HG02981 (cell line): ENCODE data around the gene ADK.
A peak's percentile ranks its signal among the peaks of the same experiment; 100 is the strongest.

Source experiments
- ATAC-seq: cut with Tn5 transposase; IDR thresholded peaks from one replicate; pipeline ENCODE4 v1.9.1; 2021; ENCODE audit warnings: mild to moderate bottlenecking, moderate library complexity; ENCODE audit not compliant: unreplicated experiment

Gene ADK

DNA sequence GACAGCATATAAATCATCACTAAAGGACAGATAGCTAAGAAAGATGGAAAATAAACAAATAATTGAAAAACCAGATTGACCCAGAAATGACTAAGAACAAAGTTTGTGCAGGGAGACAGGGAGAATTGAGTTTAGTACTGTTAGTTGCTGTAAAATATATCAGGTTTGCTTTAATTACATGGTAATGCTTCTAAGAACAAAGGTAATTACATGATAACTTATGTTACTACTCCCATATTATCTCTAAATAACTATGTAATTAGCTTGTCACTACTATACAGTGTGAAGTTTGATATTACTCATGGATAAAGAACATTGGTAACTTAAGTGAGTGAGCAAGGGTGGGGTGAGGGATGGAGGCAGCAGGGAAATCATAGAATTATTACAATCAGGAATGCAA, 540.1 kb downstream of the ADK start:
- ATAC-seq, result no peak

DNA sequence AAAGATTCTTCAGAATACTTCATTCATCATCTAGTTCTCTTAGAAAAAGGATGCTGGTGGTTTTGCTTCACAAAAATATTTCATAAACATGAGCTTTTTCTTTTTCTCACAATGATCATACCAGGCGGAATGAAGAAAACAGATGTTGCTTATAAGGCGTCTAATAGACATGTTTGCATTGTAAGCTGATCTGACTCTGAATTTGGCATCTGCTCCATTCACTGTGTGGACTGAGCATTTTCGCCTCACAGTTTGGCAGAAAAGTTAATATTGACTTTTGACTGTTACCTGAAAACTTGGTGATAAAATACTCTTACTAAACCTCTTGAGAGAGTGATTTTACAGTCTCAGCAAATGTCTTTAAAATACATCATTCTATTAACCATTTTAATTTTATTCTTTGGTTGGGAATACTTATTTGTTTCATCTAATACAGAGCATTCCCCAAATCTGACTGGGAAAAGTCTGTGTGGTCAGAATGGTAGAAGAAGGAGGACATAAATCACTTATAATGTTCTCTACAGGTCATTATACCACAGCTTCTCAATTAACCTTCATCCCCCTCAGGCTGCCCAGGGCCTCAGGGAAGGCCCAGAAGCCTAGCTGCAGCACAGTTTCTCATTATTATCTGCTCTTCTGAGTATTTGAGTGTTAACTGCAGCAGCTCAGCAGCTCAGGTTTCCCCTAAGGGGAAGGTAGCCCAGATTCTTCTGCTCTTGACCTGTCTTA, 553.8 kb downstream of the ADK start:
- ATAC-seq, result no peak

DNA sequence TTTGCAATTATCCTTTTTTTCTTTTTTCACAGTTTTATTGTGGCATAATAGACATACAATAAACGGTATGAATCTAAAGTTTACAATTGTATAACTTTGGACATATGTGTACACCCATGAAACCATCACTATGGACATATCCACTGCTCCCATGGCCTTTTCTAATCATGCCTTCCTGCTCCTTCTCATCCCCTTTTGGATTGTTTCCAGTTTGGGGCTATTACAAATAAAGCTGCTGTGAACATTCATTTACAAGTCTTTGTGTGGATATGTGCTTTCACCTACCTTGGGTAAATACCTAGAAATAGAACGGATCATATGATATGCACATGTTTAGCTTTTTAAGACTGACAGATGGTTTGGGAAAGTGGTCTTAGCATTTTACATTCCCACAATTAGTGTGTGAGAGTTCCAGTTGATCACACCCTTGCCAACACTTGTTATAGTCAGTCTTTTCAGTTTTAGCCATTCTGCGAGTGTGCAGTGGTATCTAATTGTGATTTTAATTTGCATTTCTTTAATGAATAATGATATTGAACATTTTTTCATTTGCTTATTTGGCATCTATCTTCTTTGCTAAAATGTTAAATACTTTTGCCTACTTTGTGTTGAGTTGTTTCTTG, 554.4 kb downstream of the ADK start:
- no peak for ATAC-seq

DNA sequence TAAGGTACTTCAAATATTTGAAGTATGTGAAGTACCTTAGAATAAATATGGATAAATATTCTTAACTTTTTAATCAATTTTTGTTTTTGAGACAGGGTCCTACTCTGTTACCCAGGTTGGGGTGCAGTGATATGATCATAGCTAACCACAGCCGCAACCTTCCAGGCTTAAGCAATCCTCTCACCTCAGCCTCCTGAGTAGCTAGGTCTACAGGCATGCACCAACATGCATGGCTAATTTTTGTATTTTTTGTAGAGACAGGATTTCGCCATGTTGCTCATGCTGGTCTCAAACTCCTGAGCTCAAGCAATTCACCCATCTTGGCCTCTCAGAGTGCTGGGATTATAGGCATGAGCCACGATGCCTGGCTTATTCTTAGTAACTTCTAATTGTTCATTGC, 555.9 kb downstream of the ADK start:
- no peak for ATAC-seq

DNA sequence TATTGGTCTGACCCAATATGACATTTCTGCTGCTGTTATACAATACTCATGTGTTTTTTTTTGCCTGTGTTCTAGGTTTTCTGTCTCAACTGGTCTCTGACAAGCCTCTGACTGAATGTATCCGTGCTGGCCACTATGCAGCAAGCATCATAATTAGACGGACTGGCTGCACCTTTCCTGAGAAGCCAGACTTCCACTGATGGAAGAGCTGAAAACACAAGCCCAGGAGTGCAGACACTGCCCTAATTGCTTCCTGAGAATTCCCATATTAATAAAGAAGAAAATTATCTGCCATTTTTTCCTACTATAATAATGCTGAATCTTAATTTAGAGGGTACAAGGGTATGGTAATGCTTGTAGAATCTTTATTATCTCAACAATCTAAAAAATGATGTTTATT, 557.2 kb downstream of the ADK start:
- ATAC-seq, result no peak

DNA sequence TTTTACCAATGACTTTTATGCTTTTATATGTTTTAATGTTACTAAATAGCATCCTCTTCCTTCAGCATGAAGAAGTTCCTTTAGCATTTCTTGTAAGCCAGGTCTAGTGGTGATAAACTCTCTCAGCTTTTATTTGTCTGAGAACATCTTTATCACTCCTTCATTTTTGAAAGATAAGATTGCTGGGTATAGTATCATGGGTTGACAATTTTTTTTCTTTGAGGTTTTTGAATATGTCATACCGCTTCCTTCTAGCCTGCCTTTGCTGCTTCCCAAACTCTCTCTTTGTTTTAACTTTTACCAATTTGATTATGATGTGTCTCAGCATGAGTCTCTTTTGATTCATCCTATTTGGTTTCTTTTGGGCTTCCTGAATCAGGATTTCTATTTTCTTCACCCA, 567.2 kb downstream of the ADK start:
- no peak for ATAC-seq

DNA sequence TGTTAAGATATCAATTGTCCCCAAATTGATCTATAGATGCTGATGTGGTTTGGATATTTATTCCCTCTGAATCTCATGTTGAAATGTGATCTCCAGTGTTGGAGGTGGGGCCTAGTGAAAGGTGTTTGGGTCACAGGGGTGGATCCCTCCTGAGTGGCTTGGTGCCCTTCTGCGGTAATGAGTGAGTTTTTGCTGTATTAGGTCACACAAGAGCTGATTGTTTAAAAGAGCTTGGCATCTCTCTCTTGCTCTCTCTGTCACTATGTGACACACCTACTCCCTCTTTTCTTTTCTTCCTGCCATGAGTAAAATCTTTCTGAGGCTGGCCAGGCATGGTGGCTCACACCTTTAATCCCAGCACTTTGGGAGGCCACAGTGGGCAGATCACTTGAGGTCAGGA, 577.2 kb downstream of the ADK start:
- ATAC-seq, result no peak

DNA sequence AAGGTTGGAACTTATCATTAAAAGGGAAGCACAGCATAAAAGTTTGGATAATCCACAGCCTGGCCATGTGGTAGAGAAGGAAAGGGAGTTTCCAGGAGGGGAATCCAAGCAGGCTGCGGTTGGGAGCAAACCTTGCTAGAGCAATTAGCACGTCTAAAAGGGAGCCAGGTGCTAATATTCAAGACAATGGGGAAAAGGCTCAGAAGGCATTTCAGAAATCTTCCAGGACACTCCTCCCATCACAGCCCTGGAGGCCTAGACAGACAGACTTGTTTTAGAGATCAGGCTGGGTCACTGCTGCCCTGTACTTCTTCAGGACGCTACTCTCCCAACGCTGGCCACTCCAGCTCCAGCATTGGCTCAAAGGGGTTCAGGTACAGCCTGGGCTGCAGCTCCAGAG, 579.2 kb downstream of the ADK start:
- ATAC-seq, result no peak

DNA sequence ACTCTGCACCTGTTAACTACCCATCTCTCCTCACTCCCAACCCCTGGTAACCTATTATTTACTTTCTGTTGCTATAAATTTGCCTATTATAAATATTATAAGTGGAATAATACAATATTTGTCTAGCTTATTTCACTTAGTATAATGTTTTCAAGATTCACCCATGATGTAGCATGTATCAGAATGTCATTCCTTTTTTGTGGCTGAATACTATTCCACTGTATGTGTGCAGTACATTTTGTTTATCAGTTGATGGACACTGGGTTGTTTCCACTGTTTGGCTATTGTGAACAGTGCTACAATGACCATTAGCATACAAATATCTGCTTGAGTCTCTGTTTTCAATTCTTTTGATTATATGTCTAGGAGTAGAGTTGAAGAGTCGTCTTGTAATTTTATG, 582.6 kb downstream of the ADK start:
- no peak for ATAC-seq

DNA sequence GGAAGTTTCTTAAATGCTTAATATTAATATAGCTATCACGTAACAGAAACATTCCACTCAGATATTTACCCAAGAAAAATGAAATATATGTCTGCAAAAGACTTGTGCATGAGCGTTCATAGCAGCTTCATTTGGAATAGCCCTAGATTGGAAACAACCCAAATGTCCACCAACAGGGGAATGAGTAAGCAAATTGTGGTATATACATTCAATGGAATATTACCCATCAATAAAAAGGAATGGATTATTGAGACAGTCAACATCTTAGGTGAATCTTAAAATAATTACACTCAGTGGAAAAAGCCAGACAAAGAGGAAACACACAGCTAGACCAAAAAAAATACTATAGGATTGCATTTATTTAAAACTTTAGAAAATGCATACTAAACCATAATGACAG, 585.0 kb downstream of the ADK start:
- no peak for ATAC-seq

DNA sequence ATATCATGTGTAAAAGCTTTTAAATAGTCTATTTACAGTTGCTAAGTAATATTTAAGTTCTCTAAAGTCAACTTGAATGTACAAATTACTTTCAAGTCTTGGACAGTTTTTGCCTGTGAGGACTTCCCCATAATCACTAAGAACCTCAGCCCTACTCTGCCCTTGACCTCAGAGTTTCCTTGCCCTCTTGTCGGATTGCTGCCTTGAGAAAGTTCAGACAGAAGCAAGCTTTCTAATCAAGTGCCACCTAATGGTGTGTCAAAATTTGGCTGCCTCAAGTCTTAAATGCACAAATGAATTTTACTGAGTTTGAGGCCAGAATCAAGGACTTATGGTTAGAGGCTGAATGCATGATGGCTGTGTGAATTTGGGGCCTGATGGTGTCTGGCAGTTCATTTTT, 587.0 kb downstream of the ADK start:
- ATAC-seq, result no peak

DNA sequence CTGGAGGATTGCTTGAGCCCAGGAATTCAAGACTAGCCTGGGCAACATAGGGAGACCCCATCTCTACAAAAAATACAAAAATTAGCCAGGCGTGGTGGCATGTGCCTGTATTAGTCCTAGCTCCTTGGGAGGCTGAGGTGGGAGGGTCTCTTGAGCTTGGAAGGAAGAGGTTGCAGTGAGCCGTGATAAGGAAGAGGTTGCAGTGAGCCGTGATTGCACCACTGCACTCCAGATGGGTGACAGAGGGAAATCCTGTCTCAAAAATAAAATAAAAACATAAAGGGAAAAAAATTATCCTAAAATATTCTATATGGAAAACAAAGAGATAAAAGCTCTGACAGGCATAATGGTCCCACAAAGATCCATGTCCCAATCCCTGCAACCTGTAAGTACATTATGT, 587.5 kb downstream of the ADK start:
- no peak for ATAC-seq

DNA sequence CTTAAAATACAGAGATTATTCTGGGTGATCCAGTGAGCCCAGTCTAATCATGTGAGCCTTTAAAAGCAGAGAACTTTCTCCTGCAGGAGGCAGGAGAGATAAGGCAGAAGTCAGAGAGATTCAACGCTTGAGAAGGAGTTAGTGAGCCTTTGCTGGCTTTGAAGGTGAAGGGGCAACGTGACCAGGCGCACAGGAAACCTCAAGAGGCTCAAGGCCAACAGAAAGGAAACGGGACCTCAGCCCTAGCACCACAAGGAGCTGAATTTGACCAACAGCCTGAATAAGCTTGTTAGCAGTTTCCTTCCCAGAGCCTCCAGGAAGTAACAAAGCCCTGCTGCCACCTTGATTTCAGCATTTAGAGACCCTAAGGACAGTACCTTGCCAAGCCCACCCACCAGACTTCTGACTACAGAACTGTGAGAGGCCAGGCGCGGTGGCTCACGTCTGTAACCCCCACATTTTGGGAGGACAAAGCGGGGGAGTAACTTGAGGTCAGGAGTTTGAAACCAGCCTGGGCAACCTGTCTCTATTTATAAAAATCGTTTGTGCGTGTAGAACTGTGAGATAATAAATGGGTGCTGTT, 588.1 kb downstream of the ADK start:
- ATAC-seq, result peak; percentile 89

DNA sequence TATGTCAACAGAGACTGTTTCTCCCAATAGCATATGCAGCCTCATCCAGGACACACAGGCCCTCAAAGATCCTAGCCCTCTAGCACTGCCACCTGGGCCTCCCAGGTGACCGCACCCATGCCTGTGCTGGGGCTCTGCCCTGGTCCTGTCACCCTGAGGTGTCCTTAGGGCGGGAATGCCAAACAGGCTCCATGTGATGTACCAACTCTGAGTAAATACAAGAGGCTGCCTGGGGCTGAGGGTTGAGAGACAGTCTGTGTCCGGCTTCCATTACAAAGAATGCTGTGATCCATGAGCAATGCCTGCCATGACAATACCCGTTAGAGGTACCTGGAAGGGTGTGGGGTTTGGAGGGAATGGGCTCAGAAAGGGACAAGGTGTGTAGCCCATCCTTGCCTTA, 592.4 kb downstream of the ADK start:
- no peak for ATAC-seq

DNA sequence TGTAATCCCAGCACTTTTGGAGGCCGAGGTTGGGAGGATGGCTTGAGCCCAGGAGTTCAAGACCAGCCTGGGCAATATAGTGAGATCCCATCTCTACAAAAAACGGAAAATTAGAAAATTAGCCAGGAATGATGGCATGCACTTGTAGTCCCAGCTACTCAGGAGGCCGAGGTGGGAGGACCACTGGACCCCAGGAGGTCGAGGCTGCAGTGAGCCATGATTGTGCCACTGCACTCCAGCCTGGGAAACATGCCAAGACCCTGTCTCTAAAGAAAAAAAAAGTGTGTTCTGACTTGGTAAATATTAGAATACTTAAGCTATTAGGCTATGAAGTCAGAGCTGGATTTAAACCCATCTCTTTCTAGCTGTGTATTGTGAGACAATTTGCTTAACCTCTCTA, 594.4 kb downstream of the ADK start:
- no peak for ATAC-seq

DNA sequence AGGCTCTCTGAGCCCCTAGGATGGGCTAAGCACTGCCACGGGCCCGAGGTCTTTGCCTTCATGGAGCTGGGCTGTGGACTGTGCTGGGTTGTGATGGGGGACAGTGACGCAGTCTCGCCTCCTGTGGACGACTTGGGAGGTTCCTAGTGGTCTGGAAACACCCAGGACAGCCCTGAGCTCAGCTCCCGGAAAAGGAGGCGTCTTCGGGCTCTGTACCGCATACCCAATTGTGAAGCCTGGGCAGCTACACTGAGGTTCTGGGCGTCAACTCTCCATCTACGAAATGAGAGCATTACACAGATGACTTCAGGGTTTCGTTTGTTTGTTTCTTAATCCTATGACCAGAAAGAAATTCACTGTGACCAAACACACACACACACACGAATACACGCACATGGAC, 595.8 kb downstream of the ADK start:
- ATAC-seq, result no peak

DNA sequence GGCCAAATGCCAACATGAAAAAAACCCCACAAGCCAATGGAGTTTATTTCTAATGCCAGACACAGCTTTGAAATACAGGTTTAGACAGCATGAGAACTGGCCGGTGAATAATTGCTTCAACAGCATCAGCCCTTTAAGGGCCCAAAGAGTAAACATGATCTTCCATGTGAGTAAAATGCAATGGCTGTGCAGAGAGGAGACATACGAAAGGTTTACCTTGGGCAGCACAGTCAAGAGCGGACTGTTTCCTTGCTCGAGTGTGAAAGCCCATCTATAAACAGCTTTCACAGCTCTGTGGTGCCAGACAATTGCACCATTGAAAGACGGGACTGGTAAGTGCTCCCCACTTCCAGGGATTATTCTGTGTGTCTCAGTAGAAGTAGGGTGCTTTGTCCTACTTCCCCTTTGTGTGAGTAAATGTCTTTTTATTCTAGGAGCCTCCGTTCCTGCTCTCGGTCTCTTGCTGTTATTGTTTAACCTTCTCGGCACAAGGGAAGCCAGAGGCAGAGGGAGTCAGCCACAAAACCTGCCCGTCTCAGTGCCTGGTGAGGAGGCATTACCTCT, 597.5 kb downstream of the ADK start:
- ATAC-seq, result no peak

DNA sequence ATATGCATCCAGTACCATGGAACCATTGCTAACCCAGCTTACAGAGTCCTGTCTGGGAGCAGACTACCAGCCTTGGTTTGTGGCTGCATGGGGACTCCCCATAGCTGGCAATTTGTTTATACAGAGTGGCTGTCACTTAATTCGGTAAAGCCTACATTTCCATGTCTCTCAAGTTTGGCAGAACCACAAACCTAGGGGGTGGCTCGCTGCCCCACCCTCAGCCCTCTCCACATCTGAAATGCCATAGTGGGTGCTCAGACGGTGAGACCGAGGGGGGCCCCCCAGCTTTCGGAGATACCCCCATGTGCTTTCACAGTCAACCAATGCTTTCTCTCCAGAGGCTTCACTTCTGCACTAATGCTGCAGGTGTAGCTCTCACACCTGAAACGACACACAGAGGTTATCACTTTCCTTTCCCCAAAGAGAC, 599.8 kb downstream of the ADK start:
- no peak for ATAC-seq

DNA sequence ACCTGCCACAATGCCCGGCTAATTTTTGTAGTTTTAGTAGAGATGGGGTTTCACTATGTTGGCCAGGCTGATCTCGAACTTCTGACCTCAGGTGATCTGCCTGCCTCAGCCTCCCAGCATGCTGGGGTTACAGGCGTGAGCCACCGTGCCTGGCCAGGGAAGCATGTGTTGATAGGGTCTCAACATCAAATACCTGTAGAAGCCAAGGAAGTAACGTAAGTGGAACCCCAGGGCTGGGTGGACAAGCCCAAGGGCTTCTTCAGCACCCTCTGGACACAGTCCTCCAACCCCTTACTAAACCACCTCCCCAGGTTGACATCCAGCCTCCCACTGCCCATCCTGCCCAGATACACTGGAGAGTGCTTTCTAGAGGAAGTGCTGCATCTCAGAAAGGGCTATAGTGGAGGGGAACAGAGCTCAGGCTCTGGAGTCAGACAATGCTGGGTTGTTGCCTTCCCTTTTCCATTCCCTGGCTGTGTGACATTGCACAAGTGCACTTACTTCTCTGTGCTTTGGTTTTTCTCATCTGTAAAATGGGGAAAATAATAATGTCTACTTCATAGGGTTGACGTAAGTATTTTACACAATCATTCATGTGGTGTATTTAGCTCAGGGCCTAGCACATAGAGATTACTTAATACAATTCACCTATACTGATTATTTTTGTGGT, 601.5 kb downstream of the ADK start:
- no peak for ATAC-seq

DNA sequence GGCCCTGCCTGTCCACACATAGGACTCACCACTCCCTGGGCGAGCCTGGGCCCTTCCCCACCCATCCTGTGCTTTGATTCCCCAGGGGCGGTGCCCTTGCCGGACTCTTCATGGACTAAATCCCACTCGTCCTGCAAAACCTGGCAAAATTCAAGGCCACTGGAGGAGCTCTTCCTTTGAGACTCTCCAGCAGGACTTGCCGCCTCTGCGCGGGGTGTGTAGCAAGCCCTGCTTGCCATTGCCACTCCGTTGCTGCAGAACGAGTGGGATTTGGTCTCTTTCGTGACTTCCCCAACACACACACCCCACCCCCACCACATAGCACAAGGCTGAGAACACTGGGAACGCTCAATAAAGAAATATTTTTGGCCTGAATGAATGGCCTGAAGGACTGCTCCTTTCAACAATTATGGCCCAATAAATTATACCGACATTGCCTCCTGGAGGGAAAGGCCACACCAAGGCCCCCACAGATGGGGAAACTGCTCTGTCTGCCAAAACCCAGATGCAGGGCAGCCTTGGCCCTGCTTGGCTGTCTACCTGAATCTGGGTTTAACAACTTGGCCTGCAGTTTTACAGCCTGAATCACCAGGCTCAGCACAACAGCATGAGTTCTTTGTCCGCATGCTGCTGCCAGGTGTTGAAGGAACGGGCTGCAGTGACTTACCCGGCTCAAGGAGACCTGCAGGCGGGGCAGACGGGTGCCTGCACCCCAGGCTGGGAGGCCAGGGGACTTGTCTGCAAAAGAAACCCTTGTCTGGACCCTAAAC, 602.6 kb downstream of the ADK start:
- no peak for ATAC-seq

DNA sequence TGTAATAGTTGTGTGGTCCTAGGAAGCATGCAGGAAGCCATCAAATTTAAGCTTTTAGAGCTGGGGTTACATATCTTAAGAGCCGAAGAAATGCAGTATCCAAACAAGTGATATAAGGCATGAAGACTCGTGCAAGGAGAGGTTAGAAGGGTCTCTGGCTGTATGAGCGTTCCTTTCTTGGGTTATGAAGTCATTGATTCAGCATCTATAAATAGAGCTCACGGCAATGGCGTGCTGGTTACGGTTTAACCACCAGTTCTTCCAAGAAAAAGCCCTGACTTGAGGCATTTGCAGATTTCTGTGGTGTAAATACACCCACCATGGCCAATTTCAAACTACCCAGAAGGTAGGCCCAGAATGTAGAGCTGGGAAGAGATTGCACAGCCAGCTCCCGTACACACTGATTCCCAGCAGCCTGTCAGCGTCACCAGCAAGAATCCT, 603.4 kb downstream of the ADK start:
- no peak for ATAC-seq
